ENCODE data around the gene TMEM258.

Gene TMEM258

DNA sequence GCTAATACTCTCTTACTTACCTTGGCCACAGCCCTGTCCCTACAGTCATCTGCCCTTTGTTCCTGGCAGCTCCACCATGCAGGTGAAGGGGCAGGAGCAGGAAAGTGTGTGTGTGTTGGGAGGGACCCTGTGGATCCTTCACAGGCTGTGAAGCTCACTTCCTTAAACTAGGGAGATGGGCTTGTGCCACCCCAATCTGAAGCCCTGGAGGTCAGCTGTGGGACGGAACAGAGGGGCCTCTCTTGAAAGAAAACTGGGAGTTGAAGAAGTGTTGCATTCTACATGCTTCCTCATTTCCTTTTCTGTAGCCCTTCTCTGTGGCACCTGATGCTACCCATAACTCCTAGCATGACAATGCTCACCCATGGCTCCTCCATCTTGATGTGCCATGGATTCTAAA lies 12.7 kb upstream of the TMEM258 start:
- TF ChIP-seq, protein P1, sequence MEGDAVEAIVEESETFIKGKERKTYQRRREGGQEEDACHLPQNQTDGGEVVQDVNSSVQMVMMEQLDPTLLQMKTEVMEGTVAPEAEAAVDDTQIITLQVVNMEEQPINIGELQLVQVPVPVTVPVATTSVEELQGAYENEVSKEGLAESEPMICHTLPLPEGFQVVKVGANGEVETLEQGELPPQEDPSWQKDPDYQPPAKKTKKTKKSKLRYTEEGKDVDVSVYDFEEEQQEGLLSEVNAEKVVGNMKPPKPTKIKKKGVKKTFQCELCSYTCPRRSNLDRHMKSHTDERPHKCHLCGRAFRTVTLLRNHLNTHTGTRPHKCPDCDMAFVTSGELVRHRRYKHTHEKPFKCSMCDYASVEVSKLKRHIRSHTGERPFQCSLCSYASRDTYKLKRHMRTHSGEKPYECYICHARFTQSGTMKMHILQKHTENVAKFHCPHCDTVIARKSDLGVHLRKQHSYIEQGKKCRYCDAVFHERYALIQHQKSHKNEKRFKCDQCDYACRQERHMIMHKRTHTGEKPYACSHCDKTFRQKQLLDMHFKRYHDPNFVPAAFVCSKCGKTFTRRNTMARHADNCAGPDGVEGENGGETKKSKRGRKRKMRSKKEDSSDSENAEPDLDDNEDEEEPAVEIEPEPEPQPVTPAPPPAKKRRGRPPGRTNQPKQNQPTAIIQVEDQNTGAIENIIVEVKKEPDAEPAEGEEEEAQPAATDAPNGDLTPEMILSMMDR (IDR thresholded peaks at IDR 0.05; ENCODE audit: control insufficient read depth, extremely low read depth, insufficient read depth) = no peak
- no peak overlapping the region for H3K4me3 ChIP-seq (ENCODE audit: low read depth, low read length)
- no peak for DNase-seq (ENCODE audit: low read depth)

DNA sequence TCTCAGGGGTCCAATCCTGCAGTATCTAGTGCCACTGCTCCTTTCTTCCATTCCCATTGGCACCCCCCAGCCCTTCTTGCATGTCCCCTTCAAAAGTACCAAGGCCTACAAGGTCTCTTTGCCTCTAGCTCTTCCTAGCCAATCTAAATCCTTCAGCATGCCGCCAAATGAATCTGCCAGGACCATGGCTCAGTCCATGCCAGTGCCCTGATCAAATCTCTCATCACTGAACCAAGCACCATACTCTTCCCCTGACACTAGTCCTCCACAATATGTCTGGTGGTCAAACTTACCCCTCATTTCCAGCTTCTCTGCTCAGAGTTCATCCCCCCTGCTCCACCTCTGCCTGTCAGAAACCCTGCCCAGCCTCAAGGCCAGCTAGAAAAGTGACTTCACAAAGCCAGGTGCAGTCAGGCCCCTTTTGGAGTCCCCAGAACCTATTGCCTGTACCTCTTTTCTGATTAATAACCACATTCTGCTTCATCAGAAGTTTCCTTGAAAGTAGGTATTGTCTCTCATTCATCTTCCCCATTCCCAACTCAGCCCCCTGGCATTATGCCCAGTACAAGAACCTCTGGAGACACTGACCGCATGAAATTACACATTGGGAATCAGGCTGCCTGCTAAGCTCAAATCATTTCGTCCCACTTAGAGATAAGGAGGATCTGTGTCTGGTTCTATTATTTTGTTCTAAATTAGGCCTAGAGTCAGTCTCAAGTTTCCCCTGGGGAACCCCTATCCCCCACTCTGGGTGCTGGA lies 11.7 kb upstream of the TMEM258 start:
- DNase-seq (ENCODE audit: low read depth) = no peak

GRCh38 chr11:61802605-61803004 lies 10.2 kb upstream of the TMEM258 start:
- no peak for DNase-seq (ENCODE audit: low read depth)
- no peak overlapping the region for H3K4me3 ChIP-seq (ENCODE audit: low read depth, low read length)
- TF ChIP-seq, protein P1 (IDR thresholded peaks at IDR 0.05; ENCODE audit: control insufficient read depth, extremely low read depth, insufficient read depth) = no peak

More for the DNA sequence above, 11.7 kb upstream of the TMEM258 start:
- TF ChIP-seq, protein P1 (IDR thresholded peaks at IDR 0.05; ENCODE audit: control insufficient read depth, extremely low read depth, insufficient read depth) = no peak
- H3K4me3 ChIP-seq (ENCODE audit: low read depth, low read length) = no peak overlapping the region

- H3K4me3 ChIP-seq (ENCODE audit: low read depth, low read length) = no peak overlapping the region
- DNase-seq (ENCODE audit: low read depth) = no peak
- TF ChIP-seq, protein P1 (IDR thresholded peaks at IDR 0.05; ENCODE audit: control insufficient read depth, extremely low read depth, insufficient read depth) = no peak
These were observed 8.2 kb upstream of the TMEM258 start for GRCh38 chr11:61800331-61801281.

- no peak for DNase-seq (ENCODE audit: low read depth)
- no peak overlapping the region for H3K4me3 ChIP-seq (ENCODE audit: low read depth, low read length)
- TF ChIP-seq, protein P1 (IDR thresholded peaks at IDR 0.05; ENCODE audit: control insufficient read depth, extremely low read depth, insufficient read depth) = no peak
These were observed 7.4 kb upstream of the TMEM258 start for GRCh38 chr11:61799665-61800284.

DNA sequence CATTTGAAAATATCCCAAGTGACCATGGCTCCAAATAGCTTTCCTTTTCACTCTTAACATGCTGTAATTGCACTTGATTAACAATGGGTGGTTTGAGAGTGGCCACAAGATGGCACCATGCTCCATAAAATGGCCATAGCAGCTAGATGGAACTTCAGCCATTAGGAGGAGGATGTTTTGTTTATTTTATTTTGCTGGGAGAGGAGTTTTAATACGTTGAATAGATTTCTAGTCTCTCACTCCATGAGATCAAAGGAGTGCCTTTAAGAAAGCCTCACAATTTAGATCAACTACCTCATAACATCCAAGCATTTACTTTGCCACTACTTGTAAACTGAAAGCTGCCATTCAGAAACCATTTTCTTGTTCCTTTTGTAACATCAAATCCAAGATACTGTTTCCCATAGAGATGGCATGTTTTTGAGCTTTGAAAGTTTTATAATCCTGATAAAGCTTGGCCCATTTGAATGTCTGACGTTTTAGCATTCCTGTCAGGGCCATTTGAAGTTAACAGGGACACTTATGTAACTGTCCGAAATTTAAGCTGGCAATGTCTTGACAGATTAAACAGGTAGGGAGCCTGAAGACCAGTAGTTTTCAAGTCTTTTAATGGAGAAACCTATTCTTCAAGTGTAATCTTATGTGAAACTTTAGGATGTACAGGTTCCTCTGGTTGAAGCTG lies 5.0 kb upstream of the TMEM258 start:
- TF ChIP-seq, protein P1 (IDR thresholded peaks at IDR 0.05; ENCODE audit: control insufficient read depth, extremely low read depth, insufficient read depth) = peak; percentile 95
- H3K4me3 ChIP-seq (ENCODE audit: low read depth, low read length) = no peak overlapping the region
- DNase-seq (ENCODE audit: low read depth) = peak; percentile 68
